Measurements from ENCODE around the gene KRTAP2-3. TPM values are rescaled to one million over a fixed set of nuclear protein-coding genes. Genes with fewer than 3 reads are reported as not detected.
A peak's percentile ranks its signal among the peaks of the same experiment; 100 is the strongest.
"Not testable (repeated sequence)": the region's sequence is repeated elsewhere in the genome, so short reads cannot be mapped to it uniquely, and the experiment has no call there.

Gene KRTAP2-3
- total RNA-seq, 1 donor from 2014 or later, result not detected

GRCh38 chr17:41061964-41062363, 2.0 kb upstream of the KRTAP2-3 start:
- H3K27ac Mint-ChIP-seq (ENCODE audit: unreplicated experiment), result peak overlapping the region; percentile 95
- DNase-seq (ENCODE audit: low spot score), result no peak
- peaks cover 4% of the 10 kb centered on the region for H3K9me3 Mint-ChIP-seq (ENCODE audit: low read depth)
- peaks cover 1% of the 10 kb centered on the region for H3K36me3 Mint-ChIP-seq (ENCODE audit: low read depth)
- no peak overlapping the region for H3K4me3 Mint-ChIP-seq (ENCODE audit: unreplicated experiment)
- TF ChIP-seq CTCF (IDR thresholded peaks at IDR 0.05), result peak; percentile 38
- H3K27me3 Mint-ChIP-seq (ENCODE audit: low read depth), result no peaks in the 10 kb centered on the region
- H3K4me1 Mint-ChIP-seq (ENCODE audit: low read depth), result peaks cover 57% of the 10 kb centered on the region

DNA sequence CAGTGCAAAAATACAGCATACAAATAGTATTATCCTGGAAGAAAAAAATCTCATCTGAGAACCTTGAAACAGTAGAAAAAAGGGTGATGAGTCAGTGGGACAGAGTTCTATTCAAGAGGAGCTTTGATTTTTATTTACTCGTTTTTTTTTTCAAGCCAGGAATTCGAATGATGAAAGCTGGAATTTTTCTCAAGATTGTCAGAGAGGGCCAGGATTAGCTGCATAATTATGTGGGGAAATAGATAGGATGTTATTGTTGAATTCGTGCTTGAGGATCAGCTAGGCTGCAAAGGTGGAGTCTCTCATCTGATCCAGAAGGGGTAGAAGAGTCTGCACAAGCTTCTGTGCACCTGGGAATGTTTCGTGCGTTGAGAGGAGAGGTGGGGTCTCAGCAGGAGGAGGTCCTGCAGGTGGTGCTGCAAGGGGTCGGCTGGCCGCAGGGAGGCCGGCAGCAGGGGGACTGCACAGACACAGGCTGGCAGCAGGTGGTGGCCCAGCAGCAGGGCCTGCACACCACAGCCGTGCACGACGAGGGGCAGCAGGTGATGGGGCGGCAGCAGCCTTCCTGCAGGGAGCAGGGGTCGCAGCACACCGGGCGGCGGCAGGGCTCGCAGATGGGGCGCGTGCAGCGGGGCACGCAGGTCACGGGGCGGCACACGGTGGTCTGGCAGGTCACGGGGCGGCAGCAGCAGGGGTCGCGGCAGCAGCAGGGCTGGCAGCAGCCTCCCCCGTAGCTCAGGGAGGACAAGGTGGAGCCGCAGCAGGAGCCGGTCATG, 450 bp downstream of the KRTAP2-3 start:
- Mint-ChIP-seq H3K4me3 (ENCODE audit: unreplicated experiment) (peak overlapping the region; percentile 5), H3K4me1 (ENCODE audit: low read depth) (peaks cover 50% of the 10 kb centered on the region), H3K27ac (ENCODE audit: unreplicated experiment) (peak overlapping the region; percentile 91)
- not testable (repeated sequence) for DNase-seq (ENCODE audit: low spot score); H3K9me3 Mint-ChIP-seq (ENCODE audit: low read depth); H3K36me3 Mint-ChIP-seq (ENCODE audit: low read depth); H3K27me3 Mint-ChIP-seq (ENCODE audit: low read depth)

- peaks cover 1% of the 10 kb centered on the region for H3K36me3 Mint-ChIP-seq (ENCODE audit: low read depth)
- no peak overlapping the region for H3K4me3 Mint-ChIP-seq (ENCODE audit: unreplicated experiment)
- no peak for TF ChIP-seq CTCF (IDR thresholded peaks at IDR 0.05)
- H3K27me3 Mint-ChIP-seq (ENCODE audit: low read depth), result no peaks in the 10 kb centered on the region
- DNase-seq (ENCODE audit: low spot score), result no peak
- H3K27ac Mint-ChIP-seq (ENCODE audit: unreplicated experiment), result peak overlapping the region; percentile 91
- H3K9me3 Mint-ChIP-seq (ENCODE audit: low read depth), result peaks cover 4% of the 10 kb centered on the region
- H3K4me1 Mint-ChIP-seq (ENCODE audit: low read depth), result peaks cover 46% of the 10 kb centered on the region
Measured at GRCh38 chr17:41058741-41059140, 1.2 kb downstream of the KRTAP2-3 start.

DNA sequence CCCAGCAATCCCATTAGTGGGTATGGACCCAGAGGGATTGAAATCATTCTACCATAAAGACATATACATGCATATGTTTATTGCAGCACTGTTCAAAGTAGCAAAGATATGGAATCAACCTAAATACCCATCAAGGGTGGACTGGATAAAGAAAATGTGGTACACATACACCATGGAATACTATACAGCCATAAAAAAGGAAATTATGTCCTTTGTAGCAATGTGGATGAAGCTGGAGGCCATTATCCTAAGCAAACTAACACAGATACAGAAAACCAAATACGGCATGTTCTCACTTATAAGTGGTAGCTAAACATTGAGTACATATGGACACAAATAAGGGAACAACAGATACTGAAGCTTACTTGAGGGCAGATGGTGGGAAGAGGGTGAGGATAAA, 2.4 kb downstream of the KRTAP2-3 start:
- DNase-seq (ENCODE audit: low spot score), result no peak
- Mint-ChIP-seq H3K9me3 (ENCODE audit: low read depth) (peaks cover 10% of the 10 kb centered on the region), H3K4me3 (ENCODE audit: unreplicated experiment) (no peak overlapping the region), H3K36me3 (ENCODE audit: low read depth) (peaks cover 3% of the 10 kb centered on the region), H3K27ac (ENCODE audit: unreplicated experiment) (no peak overlapping the region), H3K27me3 (ENCODE audit: low read depth) (no peaks in the 10 kb centered on the region), H3K4me1 (ENCODE audit: low read depth) (peaks cover 36% of the 10 kb centered on the region)
- TF ChIP-seq CTCF (IDR thresholded peaks at IDR 0.05), result no peak

GRCh38 chr17:41055130-41055529, 4.8 kb downstream of the KRTAP2-3 start, which contains the start of gene KRTAP2-2:
Gene KRTAP2-2 (minus strand): TSS chr17:41055230. CDS start chr17:41055211, 19 bp downstream.
- peaks cover 12% of the 10 kb centered on the region for H3K4me1 Mint-ChIP-seq (ENCODE audit: low read depth)
- H3K9me3 Mint-ChIP-seq (ENCODE audit: low read depth); DNase-seq (ENCODE audit: low spot score); H3K27me3 Mint-ChIP-seq (ENCODE audit: low read depth); H3K27ac Mint-ChIP-seq (ENCODE audit: unreplicated experiment); H3K4me3 Mint-ChIP-seq (ENCODE audit: unreplicated experiment); H3K36me3 Mint-ChIP-seq (ENCODE audit: low read depth): not testable (repeated sequence)

- H3K36me3 Mint-ChIP-seq (ENCODE audit: low read depth); H3K9me3 Mint-ChIP-seq (ENCODE audit: low read depth); H3K27ac Mint-ChIP-seq (ENCODE audit: unreplicated experiment); H3K27me3 Mint-ChIP-seq (ENCODE audit: low read depth); DNase-seq (ENCODE audit: low spot score); H3K4me3 Mint-ChIP-seq (ENCODE audit: unreplicated experiment): not testable (repeated sequence)
- H3K4me1 Mint-ChIP-seq (ENCODE audit: low read depth), result peaks cover 12% of the 10 kb centered on the region
Measured at GRCh38 chr17:41054556-41054955, 5.4 kb downstream of the KRTAP2-3 start.

- Mint-ChIP-seq H3K36me3 (ENCODE audit: low read depth) (peaks cover 3% of the 10 kb centered on the region), H3K27ac (ENCODE audit: unreplicated experiment) (no peak overlapping the region), H3K4me3 (ENCODE audit: unreplicated experiment) (no peak overlapping the region), H3K9me3 (ENCODE audit: low read depth) (peaks cover 10% of the 10 kb centered on the region), H3K27me3 (ENCODE audit: low read depth) (no peaks in the 10 kb centered on the region), H3K4me1 (ENCODE audit: low read depth) (peaks cover 8% of the 10 kb centered on the region)
- no peak for DNase-seq (ENCODE audit: low spot score)
- TF ChIP-seq CTCF (IDR thresholded peaks at IDR 0.05), result no peak
Measured at GRCh38 chr17:41054025-41054424, 5.9 kb downstream of the KRTAP2-3 start.

Data from chondrocyte (in vitro differentiated cells).